A172 (cell line): ENCODE measurements around the gene LIMK1. TPM values are rescaled to one million over a fixed set of nuclear protein-coding genes. Genes with fewer than 3 reads are reported as not detected.
A peak's percentile ranks its signal among the peaks of the same experiment; 100 is the strongest.
"Not testable (repeated sequence)": the region's sequence is repeated elsewhere in the genome, so short reads cannot be mapped to it uniquely, and the experiment has no call there.

Source experiments
- DNase-seq: peaks from one replicate; pipeline ENCODE4 v3.0.0-alpha.2; 2015; ENCODE audit warnings: low spot score
- total RNA-seq: library from RNA; depleted of rRNA; stranded (reverse); fragments of >200 nt; shearing (Covaris generic); gene quantifications from 2 replicates; pipeline ENCODE4 v1.2.3, GENCODE V29; 2014

The LIMK1 gene
- total RNA-seq, 1 experiment from 2014 or later: 104 TPM

DNA sequence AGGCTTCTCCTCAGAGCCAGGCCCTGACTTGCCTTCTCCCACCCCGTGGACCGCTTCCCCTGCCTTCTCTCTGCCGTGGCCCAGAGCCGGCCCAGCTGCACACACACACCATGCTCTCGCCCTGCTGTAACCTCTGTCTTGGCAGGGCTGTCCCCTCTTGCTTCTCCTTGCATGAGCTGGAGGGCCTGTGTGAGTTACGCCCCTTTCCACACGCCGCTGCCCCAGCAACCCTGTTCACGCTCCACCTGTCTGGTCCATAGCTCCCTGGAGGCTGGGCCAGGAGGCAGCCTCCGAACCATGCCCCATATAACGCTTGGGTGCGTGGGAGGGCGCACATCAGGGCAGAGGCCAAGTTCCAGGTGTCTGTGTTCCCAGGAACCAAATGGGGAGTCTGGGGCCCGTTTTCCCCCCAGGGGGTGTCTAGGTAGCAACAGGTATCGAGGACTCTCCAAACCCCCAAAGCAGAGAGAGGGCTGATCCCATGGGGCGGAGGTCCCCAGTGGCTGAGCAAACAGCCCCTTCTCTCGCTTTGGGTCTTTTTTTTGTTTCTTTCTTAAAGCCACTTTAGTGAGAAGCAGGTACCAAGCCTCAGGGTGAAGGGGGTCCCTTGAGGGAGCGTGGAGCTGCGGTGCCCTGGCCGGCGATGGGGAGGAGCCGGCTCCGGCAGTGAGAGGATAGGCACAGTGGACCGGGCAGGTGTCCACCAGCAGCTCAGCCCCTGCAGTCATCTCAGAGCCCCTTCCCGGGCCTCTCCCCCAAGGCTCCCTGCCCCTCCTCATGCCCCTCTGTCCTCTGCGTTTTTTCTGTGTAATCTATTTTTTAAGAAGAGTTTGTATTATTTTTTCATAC lies 38.0 kb downstream of the LIMK1 start:
- no peak for DNase-seq

DNA sequence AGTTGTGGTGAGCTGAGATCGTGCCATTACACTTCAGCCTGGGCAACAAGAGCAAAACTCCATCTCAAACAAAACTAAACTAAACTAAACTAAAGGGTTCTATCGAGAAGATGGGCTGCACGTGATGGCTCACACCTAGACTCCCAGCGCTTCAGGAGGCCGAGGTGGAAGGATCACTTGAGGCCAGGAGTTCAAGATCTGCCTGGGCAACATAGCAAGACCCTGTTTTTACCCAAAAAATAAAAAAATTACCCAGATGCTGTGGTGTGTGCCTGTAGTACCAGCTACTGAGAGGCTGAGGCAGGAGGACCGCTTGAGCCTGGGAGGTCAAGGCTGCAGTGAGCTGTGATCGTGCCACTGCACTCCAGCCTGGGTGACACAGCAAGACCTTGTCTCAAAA lies 40.3 kb downstream of the LIMK1 start:
- DNase-seq: not testable (repeated sequence)

GRCh38 chr7:74126220-74126880 lies 42.7 kb downstream of the LIMK1 start:
- DNase-seq: no peak

GRCh38 chr7:74129887-74130286 lies 46.3 kb downstream of the LIMK1 start:
- no peak for DNase-seq

DNA sequence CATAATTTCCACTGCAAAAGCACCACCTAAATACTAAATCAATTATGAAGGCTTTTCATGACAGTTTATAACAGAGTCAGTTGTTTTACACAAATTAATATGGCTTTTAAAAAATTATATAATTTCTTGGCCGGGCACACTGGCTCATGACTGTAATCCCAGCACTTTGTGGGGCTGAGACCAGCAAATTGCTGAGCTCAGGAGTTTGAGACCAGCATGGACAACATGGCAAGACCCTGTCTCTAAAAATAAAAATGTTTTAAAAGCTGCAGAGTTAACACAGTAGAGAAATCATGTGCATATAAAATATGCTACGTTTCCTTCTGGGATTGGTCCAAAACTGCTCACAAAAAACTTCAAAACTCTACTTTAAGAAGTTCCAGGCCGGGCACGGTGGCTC lies 46.9 kb downstream of the LIMK1 start:
- DNase-seq: no peak

- DNase-seq: peak; percentile 55
Observed at GRCh38 chr7:74134117-74134620, 50.6 kb downstream of the LIMK1 start.

- DNase-seq: no peak
Observed at GRCh38 chr7:74138334-74138867, 54.8 kb downstream of the LIMK1 start.

- DNase-seq: no peak
Observed at GRCh38 chr7:74138945-74139843, 55.6 kb downstream of the LIMK1 start.

- DNase-seq: peak; percentile 56
Observed at GRCh38 chr7:74141705-74142104, 58.1 kb downstream of the LIMK1 start.

GRCh38 chr7:74143383-74143782 lies 59.8 kb downstream of the LIMK1 start:
- DNase-seq: no peak

GRCh38 chr7:74148491-74148890 lies 64.9 kb downstream of the LIMK1 start:
- DNase-seq: no peak

GRCh38 chr7:74149071-74149470 lies 65.5 kb downstream of the LIMK1 start:
- no peak for DNase-seq

DNA sequence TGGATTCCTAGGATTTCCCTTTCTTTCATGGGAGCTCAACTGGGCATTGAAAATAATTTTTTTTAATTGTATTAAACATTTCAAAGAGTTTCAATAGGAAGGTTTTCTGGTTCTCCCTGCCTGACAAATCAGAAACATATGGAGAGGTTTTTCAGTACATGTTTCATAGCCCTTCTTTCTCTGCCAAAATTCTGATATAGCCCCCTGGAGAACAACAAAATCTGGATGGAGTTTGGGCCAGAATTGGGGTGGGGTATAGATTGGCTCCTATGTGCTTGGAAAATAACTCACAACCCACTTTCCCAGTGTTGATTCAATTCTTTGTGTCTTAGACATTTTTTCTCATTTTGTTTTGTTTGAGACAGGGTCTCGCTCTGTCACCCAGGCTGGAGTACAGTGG lies 66.0 kb downstream of the LIMK1 start:
- no peak for DNase-seq

DNA sequence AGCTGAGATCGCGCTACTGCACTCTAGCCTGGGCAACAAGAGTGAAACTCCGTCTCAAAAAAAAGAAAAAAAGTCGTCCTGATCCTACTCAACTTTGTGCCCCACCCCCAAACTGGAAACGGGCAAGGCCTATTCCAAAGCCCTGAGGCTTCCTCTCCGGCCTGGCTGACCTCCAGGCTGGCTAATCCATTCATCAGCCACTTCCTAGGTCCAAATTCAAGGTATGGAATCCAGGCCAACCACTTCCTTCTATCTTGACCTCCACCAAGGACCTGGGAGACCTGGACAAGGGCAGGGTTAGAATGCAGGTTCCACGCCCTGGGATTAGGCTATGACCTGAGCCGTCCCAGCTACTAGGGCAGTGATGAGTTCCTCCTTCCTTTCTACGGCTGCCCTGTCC lies 70.1 kb downstream of the LIMK1 start:
- DNase-seq: peak; percentile 28

DNA sequence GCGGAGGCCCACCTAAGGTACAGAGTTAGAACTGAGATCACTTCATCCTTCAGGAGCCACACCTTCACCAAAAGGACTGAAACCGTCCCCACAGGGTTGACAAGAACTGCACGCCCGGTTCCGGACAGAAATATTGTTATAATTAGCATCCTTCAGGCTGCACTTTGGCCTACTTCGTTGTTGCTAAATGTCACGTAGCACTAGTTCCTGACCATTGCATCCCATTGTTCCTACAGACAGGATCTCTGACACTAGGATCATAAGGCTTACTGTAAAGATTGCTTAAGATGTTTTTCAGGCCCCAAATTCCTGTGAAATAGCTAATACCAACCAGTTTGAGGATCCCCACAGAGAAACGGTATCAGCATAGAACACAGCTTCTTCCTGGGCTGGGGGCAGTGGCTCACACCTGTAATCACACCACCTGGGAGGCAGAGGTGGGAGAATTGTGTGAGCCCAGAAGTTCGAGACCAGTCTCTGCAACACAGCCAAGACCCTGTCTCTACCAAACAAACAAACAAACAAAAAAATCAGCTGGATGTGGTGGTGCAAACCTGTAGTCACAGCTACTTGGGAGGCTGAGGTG lies 72.3 kb downstream of the LIMK1 start:
- no peak for DNase-seq

DNA sequence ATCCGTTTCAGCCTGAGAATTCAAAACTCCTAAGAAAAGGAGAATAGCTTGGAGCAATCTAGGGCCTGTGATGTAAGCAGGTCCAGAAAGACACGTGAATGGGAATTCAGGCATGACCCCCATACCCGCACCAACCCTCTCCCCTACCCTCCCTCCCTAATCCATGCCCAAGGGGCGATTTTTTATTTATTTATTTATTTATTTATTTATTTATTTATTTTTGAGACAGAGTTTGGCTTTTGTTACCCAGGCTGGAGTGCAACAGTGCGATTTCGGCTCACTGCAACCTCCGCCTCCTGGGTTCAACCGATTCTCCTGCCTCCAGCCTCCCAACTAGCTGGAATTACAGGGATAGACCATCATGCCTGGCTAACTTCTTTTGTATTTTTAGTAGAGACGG lies 74.0 kb downstream of the LIMK1 start:
- DNase-seq: no peak

DNA sequence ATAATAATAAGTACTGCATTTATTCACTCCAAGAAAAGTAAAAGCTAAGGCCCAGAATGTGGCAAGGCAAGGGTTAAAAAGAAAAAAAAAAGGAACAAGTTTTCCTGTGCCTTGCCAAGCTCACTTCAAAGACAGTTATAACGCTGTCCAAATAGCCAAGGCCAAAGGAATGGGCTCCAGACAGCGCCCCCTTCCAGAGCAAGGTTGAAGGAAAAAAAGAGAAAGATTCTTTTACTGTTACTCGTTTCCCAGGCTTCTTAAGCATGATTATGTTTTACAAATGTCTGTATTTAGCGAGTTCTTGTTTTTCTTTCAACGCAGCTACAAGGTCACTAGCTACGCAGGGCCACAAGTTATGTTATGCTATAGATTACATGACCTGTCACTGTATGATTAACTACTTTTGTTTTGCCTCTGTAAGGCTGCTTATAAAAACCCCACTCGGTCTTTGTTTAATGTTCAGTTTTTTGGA lies 81.4 kb downstream of the LIMK1 start:
- peak; percentile 37 for DNase-seq

DNA sequence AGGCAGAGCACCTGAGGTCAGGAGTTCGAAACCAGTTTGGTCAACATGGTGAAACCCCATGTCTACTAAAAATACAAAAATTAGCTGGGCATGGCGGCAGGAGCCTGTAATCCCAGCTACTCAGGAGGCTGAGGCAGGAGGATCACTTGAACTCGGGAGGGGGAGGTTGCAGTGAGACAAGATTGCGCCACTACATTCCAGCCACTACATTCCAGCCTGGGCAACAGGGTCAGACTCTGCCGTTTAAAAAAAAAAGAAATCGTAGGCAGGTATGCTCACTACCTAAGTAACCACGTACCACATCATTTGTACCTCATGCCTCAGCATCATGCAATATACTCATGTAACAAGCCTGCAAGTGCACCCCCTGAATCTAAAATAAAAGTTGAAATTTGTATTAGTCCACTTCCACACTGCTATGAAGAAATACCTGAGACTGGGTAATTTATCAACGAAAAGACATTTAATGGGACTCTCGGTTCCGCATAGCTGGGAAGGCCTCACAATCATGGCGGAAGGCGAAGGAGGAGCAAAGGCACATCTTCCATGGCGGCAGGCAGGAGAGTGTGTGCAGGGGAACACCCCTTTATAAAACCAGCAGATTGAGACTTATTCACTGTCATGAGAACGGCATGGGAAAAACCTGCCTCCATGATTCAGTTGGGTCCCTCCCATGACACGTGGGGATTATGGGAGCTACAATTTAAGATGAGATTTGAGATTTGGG lies 82.4 kb downstream of the LIMK1 start:
- no peak for DNase-seq

GRCh38 chr7:74167324-74167723 lies 83.7 kb downstream of the LIMK1 start:
- DNase-seq: not testable (repeated sequence)
